Right lobe of liver (tissue), 6 donors: Measurements from ENCODE around the gene CACHD1. TPM values are rescaled to one million over a fixed set of nuclear protein-coding genes. Genes with fewer than 3 reads are reported as not detected.

Experiments used
- ATAC-seq, 4 donors: fragments of 200-7000 bp; cut with Tn5 transposase; one replicate each; pipeline ENCODE4 v1.9.1; 2020; ENCODE audit warnings: mild to moderate bottlenecking in 4 of 4, moderate library complexity in 4 of 4
- DNase-seq, 3 donors: peaks; one replicate each; pipeline ENCODE4 v3.0.0-alpha.2; 2020
- H3K27ac ChIP-seq, 3 donors: fragments of 200-600 bp; one replicate each; pipeline ENCODE4 v1.8.0; 2022
- H3K27me3 ChIP-seq, 2 donors: fragments of 200-600 bp; one replicate each; pipeline ENCODE4 v1.8.0; 2022
- H3K36me3 ChIP-seq, 4 donors: fragments of 200-600 bp; sonication (generic) in 1 of 4; one replicate each; pipeline versions ENCODE4 v1.5.1 to v1.8.0; 2017 to 2022; ENCODE audit warnings: control low read depth in 1 of 4
- H3K4me1 ChIP-seq, 4 donors: fragments of 200-600 bp; sonication (generic) in 1 of 4; one replicate each; pipeline versions ENCODE4 v1.5.1 to v1.8.0; 2017 to 2022; ENCODE audit warnings: control low read depth in 1 of 4
- H3K4me3 ChIP-seq, 3 donors: fragments of 200-600 bp; one replicate each; pipeline ENCODE4 v1.8.0; 2022
- H3K9me3 ChIP-seq, 4 donors: fragments of 200-600 bp; sonication (generic) in 1 of 4; one replicate each; pipeline versions ENCODE4 v1.5.1 to v1.8.0; 2017 to 2022; ENCODE audit warnings: control low read depth in 1 of 4
- POLR2A ChIP-seq: fragments of 450-650 bp; IDR thresholded peaks from one replicate; pipeline ENCODE4 v1.6.1; 2017; ENCODE audit warnings: antibody characterized with exemption, mild to moderate bottlenecking
- WGBS: methylation state at CpG from one replicate; pipeline ENCODE4 v1.1.6; 2018; ENCODE audit warnings: low coverage, low lambda C conversion rate; ENCODE audit not compliant: insufficient coverage; ENCODE audit errors: missing lambda C conversion rate; 5-methylcytosine and 5-hydroxymethylcytosine counted together
- intact Hi-C, 2 donors: fragments of 100-400 bp; cut with DNase I; formaldehyde crosslinking; loops; one replicate each; pipeline versions ENCODE4 v1.11.2 to v1.14.1; 2022
- total RNA-seq, 6 experiments: library from RNA; depleted of rRNA in 2 of 6; stranded (reverse); fragments of >200 nt in 2 of 6; fragmentation: NEBNext Ultra II Directional in 3 of 6; extraction: Animal tissue kit (Norgen Biotek cat#: 25700) in 3 of 6; gene quantifications; one replicate each; pipeline versions ENCODE4 v1.1.0 to v1.2.4, GENCODE V29; 2016 to 2023
- TF ChIP-seq, protein P1 (sequence below), 4 donors: fragments of 200-600 bp in 3 of 4; fragments of 450-650 bp in 1 of 4; IDR thresholded peaks; one replicate each; pipeline versions ENCODE4 v1.5.1 to v1.8.0; 2016 to 2022; ENCODE audit warnings: antibody characterized with exemption in 4 of 4, mild to moderate bottlenecking in 2 of 4
- donor health status: DM: no; HTN: yes; CAD: no.
- donor health status: DM: no; HTN: no; CAD: no.
- donor health status: DM: no; HTN: no; CAD: no.
- donor health status: DM: no; HTN: yes; CAD: no.
- donor health status: DM: no; HTN: yes; CAD: no.

CACHD1 gene
- total RNA-seq, 6 experiments from 2014 or later: 0.59 to 3.0 (median 1.3) TPM

GRCh38 chr1:64495878-64496277 is 25.9 kb downstream of the CACHD1 start:
- no peak overlapping the region for H3K27ac ChIP-seq
- H3K4me1 ChIP-seq: peaks cover 0 to 12% (median 5%) of the 10 kb centered on the region in 4 donors
- ATAC-seq (peak in 1 of 4 donors; percentile 63), DNase-seq (no peak)
- H3K27me3 ChIP-seq: no peaks in the 10 kb centered on the region
- TF ChIP-seq POLR2A: no peak
- TF ChIP-seq, protein P1, sequence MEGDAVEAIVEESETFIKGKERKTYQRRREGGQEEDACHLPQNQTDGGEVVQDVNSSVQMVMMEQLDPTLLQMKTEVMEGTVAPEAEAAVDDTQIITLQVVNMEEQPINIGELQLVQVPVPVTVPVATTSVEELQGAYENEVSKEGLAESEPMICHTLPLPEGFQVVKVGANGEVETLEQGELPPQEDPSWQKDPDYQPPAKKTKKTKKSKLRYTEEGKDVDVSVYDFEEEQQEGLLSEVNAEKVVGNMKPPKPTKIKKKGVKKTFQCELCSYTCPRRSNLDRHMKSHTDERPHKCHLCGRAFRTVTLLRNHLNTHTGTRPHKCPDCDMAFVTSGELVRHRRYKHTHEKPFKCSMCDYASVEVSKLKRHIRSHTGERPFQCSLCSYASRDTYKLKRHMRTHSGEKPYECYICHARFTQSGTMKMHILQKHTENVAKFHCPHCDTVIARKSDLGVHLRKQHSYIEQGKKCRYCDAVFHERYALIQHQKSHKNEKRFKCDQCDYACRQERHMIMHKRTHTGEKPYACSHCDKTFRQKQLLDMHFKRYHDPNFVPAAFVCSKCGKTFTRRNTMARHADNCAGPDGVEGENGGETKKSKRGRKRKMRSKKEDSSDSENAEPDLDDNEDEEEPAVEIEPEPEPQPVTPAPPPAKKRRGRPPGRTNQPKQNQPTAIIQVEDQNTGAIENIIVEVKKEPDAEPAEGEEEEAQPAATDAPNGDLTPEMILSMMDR (IDR thresholded peaks at IDR 0.05): no peak
- 14% methylated on average over 1 of the region's 1 CpG for WGBS
- no peaks in the 10 kb centered on the region for H3K9me3 ChIP-seq
- no peaks in the 10 kb centered on the region for H3K36me3 ChIP-seq
- intact Hi-C loops: no loop called here
- H3K4me3 ChIP-seq: no peak overlapping the region

DNA sequence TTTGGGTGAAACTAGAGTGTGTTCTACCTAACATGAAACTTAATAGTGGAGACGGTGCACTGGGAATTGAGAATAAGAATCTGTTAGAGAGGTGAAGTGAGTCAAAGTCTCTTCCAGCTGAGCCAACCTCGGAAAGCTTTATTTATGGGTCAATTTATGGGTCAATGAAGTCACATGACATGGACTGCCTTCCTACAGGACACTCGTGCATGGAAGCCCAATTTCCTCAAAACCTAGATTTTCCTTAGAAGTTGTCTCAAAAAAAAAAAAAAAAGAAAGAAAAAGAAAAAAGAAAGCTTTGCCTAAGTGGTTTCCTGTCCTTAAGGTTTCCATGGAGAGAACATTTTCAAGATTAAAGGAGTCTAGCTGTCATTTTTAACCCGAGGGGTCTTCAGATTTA is 26.7 kb downstream of the CACHD1 start:
- no peaks in the 10 kb centered on the region for H3K27me3 ChIP-seq
- no peaks in the 10 kb centered on the region for H3K9me3 ChIP-seq
- WGBS: 78% methylated on average over 4 of the region's 4 CpGs
- intact Hi-C loops: no loop called here
- ATAC-seq (no peak), DNase-seq (no peak)
- H3K36me3 ChIP-seq: no peaks in the 10 kb centered on the region
- no peak for TF ChIP-seq POLR2A
- TF ChIP-seq, protein P1 (IDR thresholded peaks at IDR 0.05): no peak
- peaks cover 0 to 12% (median 5%) of the 10 kb centered on the region in 4 donors for H3K4me1 ChIP-seq
- H3K4me3 ChIP-seq: no peak overlapping the region
- no peak overlapping the region for H3K27ac ChIP-seq

- Histone ChIP-seq H3K9me3 (no peaks in the 10 kb centered on the region), H3K4me1 (peaks cover 0 to 12% (median 5%) of the 10 kb centered on the region in 4 donors), H3K27me3 (no peaks in the 10 kb centered on the region), H3K36me3 (no peaks in the 10 kb centered on the region), H3K27ac (no peak overlapping the region), H3K4me3 (no peak overlapping the region)
- TF ChIP-seq, protein P1 (IDR thresholded peaks at IDR 0.05): no peak
- no peak for TF ChIP-seq POLR2A
- DNase-seq: no peak
- 89% methylated on average over 3 of the region's 4 CpGs for WGBS
- intact Hi-C loops: no loop called here
- ATAC-seq: no peak
Observed at GRCh38 chr1:64497088-64497883, 27.4 kb downstream of the CACHD1 start.

GRCh38 chr1:64498325-64498724 is 28.4 kb downstream of the CACHD1 start:
- no peaks in the 10 kb centered on the region for H3K36me3 ChIP-seq
- H3K27me3 ChIP-seq: no peaks in the 10 kb centered on the region
- no peak overlapping the region for H3K4me3 ChIP-seq
- H3K4me1 ChIP-seq: peaks cover 0 to 12% (median 5%) of the 10 kb centered on the region in 4 donors
- intact Hi-C loops: no loop called here
- H3K9me3 ChIP-seq: no peaks in the 10 kb centered on the region
- no peak for TF ChIP-seq POLR2A
- TF ChIP-seq, protein P1 (IDR thresholded peaks at IDR 0.05): no peak
- ATAC-seq (no peak), DNase-seq (no peak)
- H3K27ac ChIP-seq: no peak overlapping the region
- 67% methylated on average over 4 of the region's 4 CpGs for WGBS
